ENCODE data around the gene KCNQ1. TPM values are rescaled to one million over a fixed set of nuclear protein-coding genes. Genes with fewer than 3 reads are reported as not detected.

Gene KCNQ1
- total RNA-seq, 1 donor from 2014 or later: 1.6 TPM

GRCh38 chr11:2558861-2559526 lies 114.2 kb downstream of the KCNQ1 start:
- no peak for FAIRE-seq
- DNase-seq (ENCODE audit: low read depth): no peak
- Histone ChIP-seq H3K36me3 (ENCODE audit: control insufficient read depth, insufficient read depth, low read length) (no peaks in the 10 kb centered on the region), H3K4me3 (ENCODE audit: low read depth, low read length) (no peak overlapping the region), H3K27me3 (ENCODE audit: control insufficient read depth, insufficient read depth, low read length) (no peaks in the 10 kb centered on the region)
- no peak for TF ChIP-seq CTCF (IDR thresholded peaks at IDR 0.05; ENCODE audit: insufficient read depth, low read length, severe bottlenecking)

GRCh38 chr11:2559527-2560311 lies 114.9 kb downstream of the KCNQ1 start:
- DNase-seq (ENCODE audit: low read depth): no peak
- no peak for FAIRE-seq
- Histone ChIP-seq H3K27me3 (ENCODE audit: control insufficient read depth, insufficient read depth, low read length) (no peaks in the 10 kb centered on the region), H3K36me3 (ENCODE audit: control insufficient read depth, insufficient read depth, low read length) (no peaks in the 10 kb centered on the region), H3K4me3 (ENCODE audit: low read depth, low read length) (no peak overlapping the region)
- TF ChIP-seq CTCF (IDR thresholded peaks at IDR 0.05; ENCODE audit: insufficient read depth, low read length, severe bottlenecking): no peak

- TF ChIP-seq CTCF (IDR thresholded peaks at IDR 0.05; ENCODE audit: insufficient read depth, low read length, severe bottlenecking): no peak
Observed at GRCh38 chr11:2561696-2562581, 117.1 kb downstream of the KCNQ1 start.

GRCh38 chr11:2562890-2563212 lies 118.0 kb downstream of the KCNQ1 start:
- no peak for FAIRE-seq
- no peak for TF ChIP-seq CTCF (IDR thresholded peaks at IDR 0.05; ENCODE audit: insufficient read depth, low read length, severe bottlenecking)
- no peak overlapping the region for H3K4me3 ChIP-seq (ENCODE audit: low read depth, low read length)

More at GRCh38 chr11:2561696-2562581, 117.1 kb downstream of the KCNQ1 start:
- Histone ChIP-seq H3K36me3 (ENCODE audit: control insufficient read depth, insufficient read depth, low read length) (no peaks in the 10 kb centered on the region), H3K4me3 (ENCODE audit: low read depth, low read length) (no peak overlapping the region), H3K27me3 (ENCODE audit: control insufficient read depth, insufficient read depth, low read length) (no peaks in the 10 kb centered on the region)
- no peak for FAIRE-seq
- no peak for DNase-seq (ENCODE audit: low read depth)

GRCh38 chr11:2563213-2564007 lies 118.6 kb downstream of the KCNQ1 start:
- Histone ChIP-seq H3K4me3 (ENCODE audit: low read depth, low read length) (no peak overlapping the region), H3K27me3 (ENCODE audit: control insufficient read depth, insufficient read depth, low read length) (no peaks in the 10 kb centered on the region), H3K36me3 (ENCODE audit: control insufficient read depth, insufficient read depth, low read length) (no peaks in the 10 kb centered on the region)
- FAIRE-seq (no peak), DNase-seq (ENCODE audit: low read depth) (no peak)
- no peak for TF ChIP-seq CTCF (IDR thresholded peaks at IDR 0.05; ENCODE audit: insufficient read depth, low read length, severe bottlenecking)

More at GRCh38 chr11:2562890-2563212, 118.0 kb downstream of the KCNQ1 start:
- Histone ChIP-seq H3K36me3 (ENCODE audit: control insufficient read depth, insufficient read depth, low read length) (no peaks in the 10 kb centered on the region), H3K27me3 (ENCODE audit: control insufficient read depth, insufficient read depth, low read length) (no peaks in the 10 kb centered on the region)
- no peak for DNase-seq (ENCODE audit: low read depth)

All from bronchial epithelial cell (primary cell).